ENCODE results near the gene EPOP. TPM values are rescaled to one million over a fixed set of nuclear protein-coding genes. Genes with fewer than 3 reads are reported as not detected.

EPOP gene
- total and polyA plus RNA-seq, 2 of the 13 experiments (the other 11 are each of a cell fraction or from before 2014, with no cell fraction given): 14.7 to 37.8 TPM

DNA sequence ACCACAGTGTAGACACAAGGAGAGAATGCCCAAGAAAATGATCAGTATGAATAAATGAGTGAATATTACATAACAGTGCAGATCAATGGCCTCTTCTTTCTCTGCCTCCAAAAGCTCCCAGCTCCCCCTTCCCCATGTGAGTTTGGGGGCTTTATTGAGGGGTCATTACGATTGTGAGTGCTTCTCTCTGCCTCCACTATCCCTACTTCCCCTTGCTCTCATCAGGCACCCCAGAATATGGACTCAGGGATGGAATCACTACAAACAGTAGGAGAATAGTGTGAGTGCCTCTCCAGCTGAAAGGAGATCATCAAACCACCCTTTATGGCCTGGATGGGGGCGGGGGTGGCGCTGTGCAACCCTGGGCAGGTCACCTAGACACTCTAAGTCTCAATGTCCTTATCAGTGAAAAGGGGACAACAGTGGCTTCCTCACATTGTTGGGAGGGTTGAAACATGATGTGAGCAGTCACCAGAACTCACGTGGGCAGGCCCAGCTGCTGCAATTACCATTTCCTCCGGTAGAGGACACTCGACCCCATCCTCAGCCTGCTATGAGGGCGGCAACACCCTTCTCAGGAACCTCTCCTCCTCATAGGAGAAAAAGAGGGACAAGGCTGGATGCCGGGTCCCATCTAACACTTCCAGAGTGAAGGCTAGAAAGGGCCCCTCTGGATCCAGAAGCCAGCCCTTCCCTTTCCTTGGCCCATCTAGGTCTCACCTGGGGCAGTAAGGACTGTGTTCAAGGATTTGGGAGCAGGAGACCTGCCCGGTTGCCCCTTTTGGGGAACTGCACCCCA lies 2.1 kb upstream of the EPOP start (continued):
- TF ChIP-seq, protein P1, sequence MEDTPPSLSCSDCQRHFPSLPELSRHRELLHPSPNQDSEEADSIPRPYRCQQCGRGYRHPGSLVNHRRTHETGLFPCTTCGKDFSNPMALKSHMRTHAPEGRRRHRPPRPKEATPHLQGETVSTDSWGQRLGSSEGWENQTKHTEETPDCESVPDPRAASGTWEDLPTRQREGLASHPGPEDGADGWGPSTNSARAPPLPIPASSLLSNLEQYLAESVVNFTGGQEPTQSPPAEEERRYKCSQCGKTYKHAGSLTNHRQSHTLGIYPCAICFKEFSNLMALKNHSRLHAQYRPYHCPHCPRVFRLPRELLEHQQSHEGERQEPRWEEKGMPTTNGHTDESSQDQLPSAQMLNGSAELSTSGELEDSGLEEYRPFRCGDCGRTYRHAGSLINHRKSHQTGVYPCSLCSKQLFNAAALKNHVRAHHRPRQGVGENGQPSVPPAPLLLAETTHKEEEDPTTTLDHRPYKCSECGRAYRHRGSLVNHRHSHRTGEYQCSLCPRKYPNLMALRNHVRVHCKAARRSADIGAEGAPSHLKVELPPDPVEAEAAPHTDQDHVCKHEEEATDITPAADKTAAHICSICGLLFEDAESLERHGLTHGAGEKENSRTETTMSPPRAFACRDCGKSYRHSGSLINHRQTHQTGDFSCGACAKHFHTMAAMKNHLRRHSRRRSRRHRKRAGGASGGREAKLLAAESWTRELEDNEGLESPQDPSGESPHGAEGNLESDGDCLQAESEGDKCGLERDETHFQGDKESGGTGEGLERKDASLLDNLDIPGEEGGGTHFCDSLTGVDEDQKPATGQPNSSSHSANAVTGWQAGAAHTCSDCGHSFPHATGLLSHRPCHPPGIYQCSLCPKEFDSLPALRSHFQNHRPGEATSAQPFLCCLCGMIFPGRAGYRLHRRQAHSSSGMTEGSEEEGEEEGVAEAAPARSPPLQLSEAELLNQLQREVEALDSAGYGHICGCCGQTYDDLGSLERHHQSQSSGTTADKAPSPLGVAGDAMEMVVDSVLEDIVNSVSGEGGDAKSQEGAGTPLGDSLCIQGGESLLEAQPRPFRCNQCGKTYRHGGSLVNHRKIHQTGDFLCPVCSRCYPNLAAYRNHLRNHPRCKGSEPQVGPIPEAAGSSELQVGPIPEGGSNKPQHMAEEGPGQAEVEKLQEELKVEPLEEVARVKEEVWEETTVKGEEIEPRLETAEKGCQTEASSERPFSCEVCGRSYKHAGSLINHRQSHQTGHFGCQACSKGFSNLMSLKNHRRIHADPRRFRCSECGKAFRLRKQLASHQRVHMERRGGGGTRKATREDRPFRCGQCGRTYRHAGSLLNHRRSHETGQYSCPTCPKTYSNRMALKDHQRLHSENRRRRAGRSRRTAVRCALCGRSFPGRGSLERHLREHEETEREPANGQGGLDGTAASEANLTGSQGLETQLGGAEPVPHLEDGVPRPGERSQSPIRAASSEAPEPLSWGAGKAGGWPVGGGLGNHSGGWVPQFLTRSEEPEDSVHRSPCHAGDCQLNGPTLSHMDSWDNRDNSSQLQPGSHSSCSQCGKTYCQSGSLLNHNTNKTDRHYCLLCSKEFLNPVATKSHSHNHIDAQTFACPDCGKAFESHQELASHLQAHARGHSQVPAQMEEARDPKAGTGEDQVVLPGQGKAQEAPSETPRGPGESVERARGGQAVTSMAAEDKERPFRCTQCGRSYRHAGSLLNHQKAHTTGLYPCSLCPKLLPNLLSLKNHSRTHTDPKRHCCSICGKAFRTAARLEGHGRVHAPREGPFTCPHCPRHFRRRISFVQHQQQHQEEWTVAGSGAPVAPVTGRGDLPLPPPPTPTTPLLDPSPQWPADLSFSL (CRISPR knock-in tag; IDR thresholded peaks at IDR 0.05): 0 out of 2 replicates have a peak, but pooled peaks have one; percentile 14
- peak; percentile 81 for TF ChIP-seq RXRB (CRISPR knock-in tag; IDR thresholded peaks at IDR 0.05; ENCODE audit: borderline replicate concordance)
- no peak for TF ChIP-seq RFXAP (CRISPR knock-in tag; IDR thresholded peaks at IDR 0.05; ENCODE audit: borderline replicate concordance)
- TF ChIP-seq MXD4 (CRISPR knock-in tag; IDR thresholded peaks at IDR 0.05): peak; percentile 92
- no peak for TF ChIP-seq CEBPB (IDR thresholded peaks at IDR 0.05; ENCODE audit: borderline replicate concordance, low read depth, low read length)
- no peak for TF ChIP-seq GABPB1 (CRISPR knock-in tag; IDR thresholded peaks at IDR 0.05)
- no peak for TF ChIP-seq MLLT10 (CRISPR knock-in tag; IDR thresholded peaks at IDR 0.05)
- no peak for TF ChIP-seq ZNF766 (CRISPR knock-in tag; IDR thresholded peaks at IDR 0.05; ENCODE audit: borderline replicate concordance)
- TF ChIP-seq ZNF142 (CRISPR knock-in tag; IDR thresholded peaks at IDR 0.05): peak; percentile 97
- TF ChIP-seq ZKSCAN1 (IDR thresholded peaks at IDR 0.05; ENCODE audit: low read length): 0 out of 2 replicates have a peak, but pooled peaks have one; percentile 59
- no peak for TF ChIP-seq SETDB1 (CRISPR knock-in tag; IDR thresholded peaks at IDR 0.05; ENCODE audit: borderline replicate concordance)
- TF ChIP-seq, protein P2, sequence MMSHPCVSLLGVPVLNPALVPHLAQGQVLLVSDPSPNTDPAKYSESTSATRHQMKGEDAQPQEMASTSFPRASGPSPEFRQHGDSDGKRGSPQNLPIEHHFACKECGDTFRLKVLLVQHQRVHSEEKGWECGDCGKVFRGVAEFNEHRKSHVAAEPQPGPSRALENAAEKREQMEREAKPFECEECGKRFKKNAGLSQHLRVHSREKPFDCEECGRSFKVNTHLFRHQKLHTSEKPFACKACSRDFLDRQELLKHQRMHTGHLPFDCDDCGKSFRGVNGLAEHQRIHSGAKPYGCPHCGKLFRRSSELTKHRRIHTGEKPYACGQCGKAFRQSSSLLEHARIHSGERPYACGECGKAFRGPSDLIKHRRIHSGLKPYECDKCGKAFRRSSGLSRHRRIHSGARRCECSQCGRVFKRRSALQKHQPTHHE (CRISPR knock-in tag; IDR thresholded peaks at IDR 0.05; ENCODE audit: borderline replicate concordance): peak; percentile 63; the same call in 1 of the 2 replicates
- TF ChIP-seq RFXANK (CRISPR knock-in tag; IDR thresholded peaks at IDR 0.05): no peak; the same call in 1 of the 2 replicates
